SK-N-SH (cell line): Measurements from ENCODE around the gene P4HA3. TPM values are rescaled to one million over a fixed set of nuclear protein-coding genes. Genes with fewer than 3 reads are reported as not detected.

ENCODE experiments used
- CTCF ChIA-PET: fragments of 300-600, 350-600 bp; formaldehyde crosslinking; extraction: SDS; loops from one replicate; lab custom pipeline; 2021; lab: Yijun Ruan, JAX
- POLR2A ChIA-PET: fragments of 350-600 bp; sonication (Branson Sonifier 250); formaldehyde crosslinking; extraction: SDS; loops from one replicate; lab custom pipeline; 2020; ENCODE audit warnings: antibody characterized with exemption, inconsistent platforms; lab: Yijun Ruan, JAX
- DNase-seq: peaks from one replicate; pipeline ENCODE4 v3.0.0; 2012
- H2AFZ ChIP-seq: fragments of 200-600 bp; sonication (generic); 2 replicates; pipeline ENCODE4 v1.8.1; 2016; ENCODE audit warnings: antibody characterized with exemption, mild to moderate bottlenecking, low read depth
- H3F3A ChIP-seq: fragments of 200-600 bp; sonication (generic); replicated peaks from 2 replicates; pipeline ENCODE3; 2016; ENCODE audit warnings: antibody characterized with exemption, mild to moderate bottlenecking; ENCODE audit not compliant: insufficient read depth
- H3K27ac ChIP-seq, 2 experiments: fragments of 200-500 bp in 1 of 2; fragments of 200-600 bp in 1 of 2; sonication (Bioruptor generic) in 1 of 2; sonication (generic), shearing (Covaris generic) in 1 of 2; 2 replicates each; pipeline versions ENCODE4 v1.5.1 to v1.6.1; 2014 to 2016; ENCODE audit warnings: low read depth in 2 of 2, inconsistent platforms in 1 of 2, low read length in 1 of 2, mild to moderate bottlenecking in 1 of 2, mixed read lengths in 1 of 2
- H3K27me3 ChIP-seq: fragments of 200-600 bp; sonication (generic), shearing (Covaris generic); 2 replicates; pipeline ENCODE4 v1.6.1; 2016; ENCODE audit warnings: mixed run types; ENCODE audit not compliant: insufficient read depth
- H3K36me3 ChIP-seq, 2 experiments: fragments of 200-500 bp in 1 of 2; fragments of 200-600 bp in 1 of 2; sonication (Bioruptor generic) in 1 of 2; sonication (generic) in 1 of 2; replicated peaks in 1 of 2; 2 replicates each; pipeline versions ENCODE3 to v1.5.1; 2014 to 2016; ENCODE audit warnings: low read length in 1 of 2, mild to moderate bottlenecking in 1 of 2; ENCODE audit not compliant: insufficient read depth in 2 of 2, control insufficient read depth in 1 of 2
- H3K4me1 ChIP-seq, 2 experiments: fragments of 200-500 bp in 1 of 2; fragments of 200-600 bp in 1 of 2; sonication (Bioruptor generic) in 1 of 2; sonication (generic), shearing (Covaris generic) in 1 of 2; 2 replicates each; pipeline versions ENCODE4 v1.5.1 to v1.6.1; 2014 to 2016; ENCODE audit warnings: low read depth in 1 of 2, low read length in 1 of 2, mixed run types in 1 of 2; ENCODE audit not compliant: insufficient read depth in 2 of 2, control insufficient read depth in 1 of 2
- H3K4me2 ChIP-seq: fragments of 200-600 bp; sonication (generic), shearing (Covaris generic); 2 replicates; pipeline ENCODE4 v1.6.1; 2017; ENCODE audit warnings: mixed run types
- H3K4me3 ChIP-seq, 2 experiments: fragments of 200-500 bp in 1 of 2; fragments of 200-600 bp in 1 of 2; sonication (Bioruptor generic) in 1 of 2; sonication (generic), shearing (Covaris generic) in 1 of 2; 2 replicates each; pipeline versions ENCODE4 v1.5.1 to v1.8.1; 2014 to 2016; ENCODE audit warnings: low read depth in 2 of 2, inconsistent platforms in 1 of 2, low read length in 1 of 2, mild to moderate bottlenecking in 1 of 2, mixed read lengths in 1 of 2, moderate library complexity in 1 of 2
- H3K79me2 ChIP-seq: fragments of 200-600 bp; sonication (generic); 2 replicates; pipeline ENCODE4 v1.8.1; 2017; ENCODE audit warnings: mild to moderate bottlenecking; ENCODE audit not compliant: insufficient read depth
- H3K9ac ChIP-seq: fragments of 200-600 bp; sonication (generic); 2 replicates; pipeline ENCODE4 v1.6.1; 2017; ENCODE audit warnings: mixed run types
- H3K9me2 ChIP-seq: fragments of 200-600 bp; sonication (generic); 2 replicates; pipeline ENCODE4 v1.6.1; 2017; ENCODE audit warnings: mixed run types
- H3K9me3 ChIP-seq: fragments of 200-600 bp; sonication (generic); 2 replicates; pipeline ENCODE4 v1.6.1; 2017; ENCODE audit warnings: mixed run types, mild to moderate bottlenecking, moderate library complexity
- H4K20me1 ChIP-seq: fragments of 200-600 bp; sonication (generic); 2 replicates; pipeline ENCODE4 v1.6.1; 2017; ENCODE audit warnings: mild to moderate bottlenecking, mixed run types; ENCODE audit not compliant: insufficient read depth
- CTCF ChIP-seq: fragments of 200-600 bp; sonication (generic); IDR thresholded peaks from 2 replicates; pipeline ENCODE4 v1.6.1; 2017; ENCODE audit warnings: antibody characterized with exemption, mild to moderate bottlenecking, moderate library complexity
- FOSL2 ChIP-seq: IDR thresholded peaks from 2 replicates; pipeline ENCODE4 v1.4.0; 2012; ENCODE audit warnings: low read depth, mild to moderate bottlenecking, moderate library complexity, borderline replicate concordance
- FOXJ3 ChIP-seq: sonication (generic); formaldehyde crosslinking; IDR thresholded peaks from 2 replicates; pipeline ENCODE4 v1.5.1; 2020; ENCODE audit warnings: mild to moderate bottlenecking, missing genetic modification reagents
- GABPA ChIP-seq: IDR thresholded peaks from 2 replicates; pipeline ENCODE4 v1.4.0; 2012; ENCODE audit warnings: low read depth, mild to moderate bottlenecking
- NFIC ChIP-seq: IDR thresholded peaks from 2 replicates; pipeline ENCODE4 v1.4.0; 2012; ENCODE audit warnings: borderline replicate concordance
- PBX3 ChIP-seq: IDR thresholded peaks from 2 replicates; pipeline ENCODE4; 2012
- RCOR1 ChIP-seq: fragments of 150-350 bp; IDR thresholded peaks from 2 replicates; pipeline ENCODE4 v1.6.1; 2017; ENCODE audit warnings: antibody characterized with exemption, low read length
- REST ChIP-seq: IDR thresholded peaks from 2 replicates; pipeline ENCODE4 v1.6.1; 2012; ENCODE audit warnings: mild to moderate bottlenecking, low read depth, low read length, moderate library complexity
- RFX5 ChIP-seq: IDR thresholded peaks from 2 replicates; pipeline ENCODE4 v1.6.1; 2012; ENCODE audit warnings: mild to moderate bottlenecking, improper control_type of control experiment, low read length
- RXRA ChIP-seq: IDR thresholded peaks from 2 replicates; pipeline ENCODE4 v1.4.0; 2012; ENCODE audit warnings: low read depth, mild to moderate bottlenecking, borderline replicate concordance
- SIN3A ChIP-seq: IDR thresholded peaks from 2 replicates; pipeline ENCODE4 v1.6.1; 2012; ENCODE audit warnings: low read depth, mild to moderate bottlenecking, low read length, moderate library complexity, borderline replicate concordance
- TAF1 ChIP-seq: IDR thresholded peaks from 2 replicates; pipeline ENCODE4 v1.6.1; 2012; ENCODE audit warnings: low read depth, mild to moderate bottlenecking, low read length, moderate library complexity, borderline replicate concordance
- USF1 ChIP-seq: IDR thresholded peaks from 2 replicates; pipeline ENCODE4 v1.4.0; 2012; ENCODE audit warnings: low read depth, borderline replicate concordance
- WGBS: methylation state at CpG from one replicate; pipeline ENCODE4 v1.1.6; 2017; ENCODE audit warnings: low lambda C conversion rate; 5-methylcytosine and 5-hydroxymethylcytosine counted together
- polyA plus RNA-seq, 3 experiments: library from polyadenylated mRNA; depleted of rRNA; stranded (reverse); fragments of >200 nt; gene quantifications; 2 replicates each; pipeline ENCODE4 v1.2.3, GENCODE V29; 2012
- TF ChIP-seq, protein P1 (sequence below): IDR thresholded peaks from 2 replicates; pipeline ENCODE4 v1.4.0; 2012; ENCODE audit warnings: low read depth, borderline replicate concordance

The P4HA3 gene
- polyA plus RNA-seq, 1 of the 3 experiments (the other 2 are of a cell fraction), result 8.4 TPM

DNA sequence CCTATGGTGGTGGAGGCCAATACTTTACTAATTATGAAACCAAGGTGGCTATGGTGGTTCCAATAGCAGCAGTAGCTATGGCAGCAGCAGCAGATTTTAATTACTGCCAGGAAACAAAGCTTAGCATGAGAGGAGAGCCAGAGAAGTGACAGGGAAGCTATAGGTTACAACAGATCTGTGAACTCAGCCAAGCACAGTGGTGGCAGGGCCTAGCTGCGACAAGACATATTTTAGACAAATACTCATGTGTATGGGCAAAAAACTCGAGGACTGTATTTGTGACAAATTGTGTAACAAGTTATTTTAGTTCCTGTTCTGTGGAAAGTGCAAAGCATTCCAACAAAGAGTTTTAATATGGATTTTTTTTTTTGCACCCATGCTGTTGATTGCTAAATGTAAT lies 44.2 kb upstream of the P4HA3 start:
- ChIA-PET CTCF (interaction anchor here (0.6 to 1.6 kb wide), 3 partner anchors 34 to 1156 kb away, joined by 3 to 4 read pairs (median 4); no protein-coding TSS in a partner anchor), POLR2A (no interaction called here)
- WGBS, result 79% methylated on average over 2 of the region's 2 CpGs
- Histone ChIP-seq H3K4me3 (no peak overlapping the region), H3K79me2 (no peaks in the 10 kb centered on the region), H3K27ac (no peak overlapping the region), H3K27me3 (no peaks in the 10 kb centered on the region), H3K36me3 (peaks cover 0 to 31% of the 10 kb centered on the region in 2 experiments), H3K9me3 (no peaks in the 10 kb centered on the region), H3F3A (no peaks in the 10 kb centered on the region), H3K9ac (no peak overlapping the region), H3K9me2 (no peaks in the 10 kb centered on the region), H3K4me1 (no peaks in the 10 kb centered on the region), H4K20me1 (no peaks in the 10 kb centered on the region), H2AFZ (no peak overlapping the region), H3K4me2 (no peak overlapping the region)
- DNase-seq, result no peak
- TF ChIP-seq PBX3, result no peak
- no peak for TF ChIP-seq TAF1
- TF ChIP-seq FOSL2, result no peak
- TF ChIP-seq, protein P1, sequence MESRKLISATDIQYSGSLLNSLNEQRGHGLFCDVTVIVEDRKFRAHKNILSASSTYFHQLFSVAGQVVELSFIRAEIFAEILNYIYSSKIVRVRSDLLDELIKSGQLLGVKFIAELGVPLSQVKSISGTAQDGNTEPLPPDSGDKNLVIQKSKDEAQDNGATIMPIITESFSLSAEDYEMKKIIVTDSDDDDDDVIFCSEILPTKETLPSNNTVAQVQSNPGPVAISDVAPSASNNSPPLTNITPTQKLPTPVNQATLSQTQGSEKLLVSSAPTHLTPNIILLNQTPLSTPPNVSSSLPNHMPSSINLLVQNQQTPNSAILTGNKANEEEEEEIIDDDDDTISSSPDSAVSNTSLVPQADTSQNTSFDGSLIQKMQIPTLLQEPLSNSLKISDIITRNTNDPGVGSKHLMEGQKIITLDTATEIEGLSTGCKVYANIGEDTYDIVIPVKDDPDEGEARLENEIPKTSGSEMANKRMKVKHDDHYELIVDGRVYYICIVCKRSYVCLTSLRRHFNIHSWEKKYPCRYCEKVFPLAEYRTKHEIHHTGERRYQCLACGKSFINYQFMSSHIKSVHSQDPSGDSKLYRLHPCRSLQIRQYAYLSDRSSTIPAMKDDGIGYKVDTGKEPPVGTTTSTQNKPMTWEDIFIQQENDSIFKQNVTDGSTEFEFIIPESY, result no peak
- TF ChIP-seq SIN3A, result no peak
- no peak for TF ChIP-seq REST
- no peak for TF ChIP-seq CTCF
- no peak for TF ChIP-seq GABPA
- TF ChIP-seq FOXJ3 (CRISPR knock-in tag), result no peak
- no peak for TF ChIP-seq RXRA
- no peak for TF ChIP-seq RFX5
- TF ChIP-seq RCOR1, result no peak
- TF ChIP-seq NFIC, result no peak
- TF ChIP-seq USF1, result no peak
